ENCODE measurements around the gene CDIP1.

DNA sequence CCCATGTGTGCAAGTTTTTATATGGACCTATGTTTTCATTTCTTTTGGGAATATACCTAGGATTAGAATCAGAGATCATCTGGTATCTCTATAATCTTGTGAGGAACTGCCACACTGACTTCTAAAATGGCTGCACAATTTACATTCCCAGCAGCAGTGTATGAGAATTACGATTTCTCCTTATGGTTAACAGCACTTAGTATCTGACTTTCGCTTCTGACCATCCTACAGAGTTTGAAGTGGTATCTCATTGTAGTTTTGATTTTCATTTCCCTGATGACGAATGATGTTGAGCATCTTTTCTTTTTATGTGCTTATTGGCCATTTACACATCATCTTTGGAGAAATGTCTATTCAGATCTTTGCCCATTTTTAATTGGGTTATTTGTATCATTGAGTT, 27.6 kb upstream of the CDIP1 start:
- TF ChIP-seq POLR2A (IDR thresholded peaks at IDR 0.05) (no peak), EP300 (IDR thresholded peaks at IDR 0.05) (no peak)
- TF ChIP-seq, protein P1, sequence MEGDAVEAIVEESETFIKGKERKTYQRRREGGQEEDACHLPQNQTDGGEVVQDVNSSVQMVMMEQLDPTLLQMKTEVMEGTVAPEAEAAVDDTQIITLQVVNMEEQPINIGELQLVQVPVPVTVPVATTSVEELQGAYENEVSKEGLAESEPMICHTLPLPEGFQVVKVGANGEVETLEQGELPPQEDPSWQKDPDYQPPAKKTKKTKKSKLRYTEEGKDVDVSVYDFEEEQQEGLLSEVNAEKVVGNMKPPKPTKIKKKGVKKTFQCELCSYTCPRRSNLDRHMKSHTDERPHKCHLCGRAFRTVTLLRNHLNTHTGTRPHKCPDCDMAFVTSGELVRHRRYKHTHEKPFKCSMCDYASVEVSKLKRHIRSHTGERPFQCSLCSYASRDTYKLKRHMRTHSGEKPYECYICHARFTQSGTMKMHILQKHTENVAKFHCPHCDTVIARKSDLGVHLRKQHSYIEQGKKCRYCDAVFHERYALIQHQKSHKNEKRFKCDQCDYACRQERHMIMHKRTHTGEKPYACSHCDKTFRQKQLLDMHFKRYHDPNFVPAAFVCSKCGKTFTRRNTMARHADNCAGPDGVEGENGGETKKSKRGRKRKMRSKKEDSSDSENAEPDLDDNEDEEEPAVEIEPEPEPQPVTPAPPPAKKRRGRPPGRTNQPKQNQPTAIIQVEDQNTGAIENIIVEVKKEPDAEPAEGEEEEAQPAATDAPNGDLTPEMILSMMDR (IDR thresholded peaks at IDR 0.05): no peak
